ENCODE data around the gene NDUFAF7. TPM values are rescaled to one million over a fixed set of nuclear protein-coding genes. Genes with fewer than 3 reads are reported as not detected.
A peak's percentile ranks its signal among the peaks of the same experiment; 100 is the strongest.

The NDUFAF7 gene
- total RNA-seq, 4 donors from 2014 or later = 9.8 to 20.8 (median 12.3) TPM

DNA sequence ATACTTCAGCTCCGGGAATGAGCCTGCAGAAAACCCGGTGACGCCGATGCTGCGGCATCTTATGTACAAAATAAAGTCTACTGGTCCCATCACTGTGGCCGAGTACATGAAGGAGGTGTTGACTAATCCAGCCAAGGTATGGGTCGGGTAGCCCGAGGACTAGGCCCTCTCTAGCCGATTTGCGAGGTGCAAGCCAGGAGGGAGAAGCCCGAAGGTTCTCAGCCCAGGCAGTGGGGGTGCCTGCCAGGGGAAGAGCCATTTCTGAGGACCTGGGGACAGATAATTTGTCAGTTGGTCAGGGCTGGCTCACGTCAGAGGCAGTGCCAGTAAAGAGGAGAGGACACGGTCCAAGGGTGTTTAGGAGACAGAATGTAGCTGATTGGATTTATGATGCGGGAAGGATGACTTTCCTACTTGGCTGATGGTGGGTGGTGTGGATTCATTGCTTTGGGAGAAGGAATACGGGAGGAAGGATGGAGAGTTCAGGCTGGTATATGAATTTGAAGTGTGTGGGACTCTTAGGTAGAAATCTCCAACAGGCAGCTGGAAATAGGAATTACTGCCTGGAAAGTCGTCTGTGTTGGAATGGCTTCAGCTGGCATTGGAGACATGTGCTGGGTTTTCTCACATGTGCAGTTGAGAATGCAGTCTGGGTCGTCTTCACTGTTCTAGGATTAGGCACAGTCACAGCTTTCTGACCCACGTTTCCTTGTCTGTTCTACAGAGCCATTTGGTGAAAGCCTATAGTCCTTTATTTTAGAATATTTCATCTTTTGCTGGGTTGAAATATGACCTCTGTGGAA, 874 bp downstream of the NDUFAF7 start:
- Histone ChIP-seq H3K27ac (peak overlapping the region; percentile 93), H3K4me3 (peak overlapping the region; percentile 81), H3K27me3 (no peaks in the 10 kb centered on the region), H3K36me3 (peaks cover 20% of the 10 kb centered on the region), H3K4me1 (peaks cover 34% of the 10 kb centered on the region), H3K9me3 (no peaks in the 10 kb centered on the region)
- 11% methylated on average over 17 of the region's 18 CpGs for WGBS
- DNase-seq (ENCODE audit: low spot score in 2 of 2) = peak in 1 of 2 donors; percentile 58
- TF ChIP-seq POLR2AphosphoS5 (IDR thresholded peaks at IDR 0.05) (no peak), POLR2A (IDR thresholded peaks at IDR 0.05) (no peak), EP300 (IDR thresholded peaks at IDR 0.05) (no peak)
- TF ChIP-seq, protein P1, sequence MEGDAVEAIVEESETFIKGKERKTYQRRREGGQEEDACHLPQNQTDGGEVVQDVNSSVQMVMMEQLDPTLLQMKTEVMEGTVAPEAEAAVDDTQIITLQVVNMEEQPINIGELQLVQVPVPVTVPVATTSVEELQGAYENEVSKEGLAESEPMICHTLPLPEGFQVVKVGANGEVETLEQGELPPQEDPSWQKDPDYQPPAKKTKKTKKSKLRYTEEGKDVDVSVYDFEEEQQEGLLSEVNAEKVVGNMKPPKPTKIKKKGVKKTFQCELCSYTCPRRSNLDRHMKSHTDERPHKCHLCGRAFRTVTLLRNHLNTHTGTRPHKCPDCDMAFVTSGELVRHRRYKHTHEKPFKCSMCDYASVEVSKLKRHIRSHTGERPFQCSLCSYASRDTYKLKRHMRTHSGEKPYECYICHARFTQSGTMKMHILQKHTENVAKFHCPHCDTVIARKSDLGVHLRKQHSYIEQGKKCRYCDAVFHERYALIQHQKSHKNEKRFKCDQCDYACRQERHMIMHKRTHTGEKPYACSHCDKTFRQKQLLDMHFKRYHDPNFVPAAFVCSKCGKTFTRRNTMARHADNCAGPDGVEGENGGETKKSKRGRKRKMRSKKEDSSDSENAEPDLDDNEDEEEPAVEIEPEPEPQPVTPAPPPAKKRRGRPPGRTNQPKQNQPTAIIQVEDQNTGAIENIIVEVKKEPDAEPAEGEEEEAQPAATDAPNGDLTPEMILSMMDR (IDR thresholded peaks at IDR 0.05) = no peak

DNA sequence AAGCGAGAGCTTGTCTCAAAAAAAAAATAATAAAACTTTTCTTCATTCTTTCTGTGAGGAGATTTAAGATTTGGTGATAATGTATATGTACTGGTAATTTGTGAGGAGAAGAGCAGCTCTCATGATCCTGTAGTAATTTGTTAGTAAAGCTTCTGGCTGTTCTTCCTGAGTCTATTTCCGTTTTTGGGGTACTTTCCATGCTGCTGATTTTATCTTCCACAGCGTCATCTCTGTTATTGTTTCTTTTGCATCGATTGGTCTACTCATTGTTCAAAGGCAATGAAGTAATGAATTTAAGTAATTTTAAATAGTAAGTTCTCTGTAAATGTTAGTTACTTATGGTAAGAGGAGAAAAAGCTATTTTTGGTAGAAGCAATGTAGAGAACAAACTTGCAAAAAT, 12.0 kb downstream of the NDUFAF7 start:
- 83% methylated on average over 4 of the region's 4 CpGs for WGBS
- no peak overlapping the region for H3K4me3 ChIP-seq
- no peak overlapping the region for H3K27ac ChIP-seq
- H3K27me3 ChIP-seq = no peaks in the 10 kb centered on the region
- DNase-seq (ENCODE audit: low spot score in 2 of 2) = no peak
- peaks cover 76% of the 10 kb centered on the region for H3K36me3 ChIP-seq
- H3K9me3 ChIP-seq = no peaks in the 10 kb centered on the region
- TF ChIP-seq, protein P1 (IDR thresholded peaks at IDR 0.05) = no peak
- TF ChIP-seq POLR2A (IDR thresholded peaks at IDR 0.05) (no peak), EP300 (IDR thresholded peaks at IDR 0.05) (no peak), POLR2AphosphoS5 (IDR thresholded peaks at IDR 0.05) (no peak)
- H3K4me1 ChIP-seq = no peaks in the 10 kb centered on the region

DNA sequence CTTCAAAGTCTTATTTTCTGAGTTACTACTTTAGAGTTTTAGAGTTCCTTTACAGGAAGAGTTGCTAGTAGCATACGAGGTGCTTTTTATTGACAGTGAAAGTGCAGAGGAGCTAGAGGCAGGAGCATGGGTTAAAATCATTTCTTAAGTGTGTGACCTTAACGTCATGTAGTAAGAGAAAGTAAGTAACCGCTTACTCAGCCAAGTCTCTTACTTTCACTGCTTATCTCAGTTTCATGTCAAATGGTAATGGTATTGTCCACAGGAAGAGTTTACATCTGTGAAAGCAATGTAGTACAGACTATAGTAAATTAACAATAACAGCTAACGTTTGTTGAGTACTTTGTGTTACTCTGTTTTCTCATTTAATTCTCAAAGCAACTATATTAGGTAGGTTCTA, 12.6 kb downstream of the NDUFAF7 start:
- DNase-seq (ENCODE audit: low spot score in 2 of 2) = no peak
- 79% methylated on average over 4 of the region's 4 CpGs for WGBS
- no peaks in the 10 kb centered on the region for H3K9me3 ChIP-seq
- H3K4me1 ChIP-seq = no peaks in the 10 kb centered on the region
- no peak overlapping the region for H3K27ac ChIP-seq
- no peaks in the 10 kb centered on the region for H3K27me3 ChIP-seq
- H3K4me3 ChIP-seq = no peak overlapping the region
- peaks cover 80% of the 10 kb centered on the region for H3K36me3 ChIP-seq
- TF ChIP-seq, protein P1 (IDR thresholded peaks at IDR 0.05) = no peak
- no peak for TF ChIP-seq POLR2A (IDR thresholded peaks at IDR 0.05)
- no peak for TF ChIP-seq EP300 (IDR thresholded peaks at IDR 0.05)
- no peak for TF ChIP-seq POLR2AphosphoS5 (IDR thresholded peaks at IDR 0.05)

DNA sequence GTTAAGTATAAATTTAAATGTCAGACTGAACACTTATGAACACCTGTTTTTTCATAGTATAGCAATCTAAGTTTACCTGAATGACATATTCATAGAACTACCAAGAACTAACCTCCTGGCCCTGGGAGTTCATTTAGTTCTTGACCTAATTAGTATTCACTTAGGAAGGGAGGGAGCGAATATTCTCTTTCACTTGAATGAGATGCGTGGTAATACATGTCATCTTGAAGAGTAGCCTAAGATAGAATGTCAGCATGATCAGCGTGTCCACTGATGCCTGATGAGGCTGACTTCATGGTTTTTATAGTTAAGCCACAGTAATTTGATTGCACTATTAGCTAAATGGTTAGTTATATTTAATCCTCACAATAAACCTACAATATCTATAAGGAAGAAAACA, 13.3 kb downstream of the NDUFAF7 start:
- no peaks in the 10 kb centered on the region for H3K27me3 ChIP-seq
- H3K36me3 ChIP-seq = peaks cover 80% of the 10 kb centered on the region
- TF ChIP-seq, protein P1 (IDR thresholded peaks at IDR 0.05) = no peak
- no peak for TF ChIP-seq EP300 (IDR thresholded peaks at IDR 0.05)
- TF ChIP-seq POLR2AphosphoS5 (IDR thresholded peaks at IDR 0.05) = no peak
- no peak for TF ChIP-seq POLR2A (IDR thresholded peaks at IDR 0.05)
- H3K4me1 ChIP-seq = no peaks in the 10 kb centered on the region
- no peak overlapping the region for H3K4me3 ChIP-seq
- no peak for DNase-seq (ENCODE audit: low spot score in 2 of 2)
- WGBS = 97% methylated on average over 3 of the region's 3 CpGs
- H3K27ac ChIP-seq = no peak overlapping the region
- no peaks in the 10 kb centered on the region for H3K9me3 ChIP-seq

DNA sequence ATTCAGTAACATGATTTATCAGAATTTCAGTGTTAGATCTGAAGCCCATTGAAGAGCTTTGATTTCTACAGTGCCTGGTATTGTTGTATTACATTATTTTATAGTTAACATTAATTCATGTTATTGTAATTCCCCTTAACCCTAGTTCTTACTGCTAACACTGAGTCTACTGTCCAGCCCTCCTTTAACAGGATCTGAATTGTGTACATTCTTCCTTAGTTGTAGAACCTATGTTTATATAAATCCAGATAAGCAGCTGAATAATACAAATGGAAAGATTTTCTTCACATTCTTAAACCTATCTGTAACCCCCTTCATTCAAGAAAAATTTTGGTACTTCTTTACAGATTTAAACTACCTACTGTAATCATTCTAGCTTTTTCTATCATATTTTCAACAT, 14.7 kb downstream of the NDUFAF7 start:
- Histone ChIP-seq H3K4me3 (no peak overlapping the region), H3K27me3 (no peaks in the 10 kb centered on the region), H3K27ac (no peak overlapping the region), H3K36me3 (peaks cover 84% of the 10 kb centered on the region), H3K9me3 (no peaks in the 10 kb centered on the region), H3K4me1 (no peaks in the 10 kb centered on the region)
- no peak for DNase-seq (ENCODE audit: low spot score in 2 of 2)
- TF ChIP-seq POLR2A (IDR thresholded peaks at IDR 0.05) = no peak
- TF ChIP-seq EP300 (IDR thresholded peaks at IDR 0.05) = no peak
- TF ChIP-seq POLR2AphosphoS5 (IDR thresholded peaks at IDR 0.05) = no peak

Measured in suprapubic skin (tissue), 4 donors.